ENCODE results near the gene FRMD8. TPM values are rescaled to one million over a fixed set of nuclear protein-coding genes. Genes with fewer than 3 reads are reported as not detected.
A peak's percentile ranks its signal among the peaks of the same experiment; 100 is the strongest.

FRMD8 gene
- total and polyA plus RNA-seq, 9 of the 15 experiments (the other 6 are each of a cell fraction or from before 2014, with no cell fraction given): 4.5 to 54.5 (median 15.8) TPM

DNA sequence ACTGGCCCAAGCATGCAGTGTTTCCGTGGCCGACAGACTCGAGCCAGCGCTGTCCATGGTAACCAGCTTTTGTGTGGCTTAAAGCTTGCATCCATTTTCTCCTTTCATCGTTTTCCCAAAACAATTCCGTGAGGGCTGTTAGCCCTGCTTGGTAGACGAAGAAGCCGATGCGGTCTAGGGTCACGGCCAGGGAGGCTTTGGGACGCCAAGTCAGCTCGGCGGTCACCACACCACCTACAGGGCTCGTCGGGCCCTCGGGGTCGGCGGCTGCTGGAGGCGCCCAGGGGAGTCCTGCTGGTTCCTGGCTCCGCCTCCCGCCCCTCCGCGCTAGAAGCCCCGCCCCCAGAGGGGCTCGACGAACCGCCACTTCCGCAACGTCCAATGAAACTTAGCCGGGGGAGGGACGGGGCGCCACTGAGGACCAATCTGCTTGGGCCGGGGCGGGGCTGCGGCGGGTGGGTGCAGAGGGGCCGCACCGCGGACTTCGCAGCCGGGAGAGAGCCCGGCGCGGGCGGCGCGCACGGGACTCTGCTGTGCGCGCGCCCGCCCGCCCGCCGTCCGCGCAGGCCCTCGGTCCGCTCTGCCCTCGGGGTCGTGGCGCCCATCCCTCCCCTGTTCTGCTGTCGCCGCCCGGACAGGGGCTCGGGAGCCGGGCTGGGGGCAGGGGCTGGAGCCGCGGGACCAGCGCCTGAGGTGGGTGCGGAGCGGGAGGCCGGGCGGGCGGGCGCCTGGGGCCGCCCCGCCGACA is 32.0 kb upstream of the FRMD8 start, which contains the start of gene TIGD3 (continued):
- TF ChIP-seq ZNF143 (CRISPR knock-in tag; IDR thresholded peaks at IDR 0.05): no peak
- TF ChIP-seq ZNF449 (CRISPR knock-in tag; IDR thresholded peaks at IDR 0.05): no peak
- TF ChIP-seq ZNF77 (CRISPR knock-in tag; IDR thresholded peaks at IDR 0.05): no peak
- no peak for TF ChIP-seq ZBTB26 (CRISPR knock-in tag; IDR thresholded peaks at IDR 0.05)
- no peak for TF ChIP-seq RHOXF2B (CRISPR knock-in tag; conservative IDR thresholded peaks at IDR 0.05)
- TF ChIP-seq ZNF764 (CRISPR knock-in tag; IDR thresholded peaks at IDR 0.05; ENCODE audit: low read depth): no peak
- TF ChIP-seq RBFOX2 (IDR thresholded peaks at IDR 0.05; ENCODE audit: low read depth, low read length): peak; percentile 67
- TF ChIP-seq TAF1 (IDR thresholded peaks at IDR 0.05; ENCODE audit: control insufficient read depth, extremely low read depth, insufficient read depth, low read length, severe bottlenecking): peak; percentile 27
- peak; percentile 42; the same call in 1 of the 2 replicates for TF ChIP-seq POLR2A (conservative IDR thresholded peaks at IDR 0.05)
- TF ChIP-seq, protein P1, sequence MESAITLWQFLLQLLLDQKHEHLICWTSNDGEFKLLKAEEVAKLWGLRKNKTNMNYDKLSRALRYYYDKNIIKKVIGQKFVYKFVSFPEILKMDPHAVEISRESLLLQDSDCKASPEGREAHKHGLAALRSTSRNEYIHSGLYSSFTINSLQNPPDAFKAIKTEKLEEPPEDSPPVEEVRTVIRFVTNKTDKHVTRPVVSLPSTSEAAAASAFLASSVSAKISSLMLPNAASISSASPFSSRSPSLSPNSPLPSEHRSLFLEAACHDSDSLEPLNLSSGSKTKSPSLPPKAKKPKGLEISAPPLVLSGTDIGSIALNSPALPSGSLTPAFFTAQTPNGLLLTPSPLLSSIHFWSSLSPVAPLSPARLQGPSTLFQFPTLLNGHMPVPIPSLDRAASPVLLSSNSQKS (CRISPR knock-in tag; IDR thresholded peaks at IDR 0.05): no peak
- no peak for TF ChIP-seq ETV1 (tag; conservative IDR thresholded peaks at IDR 0.05; ENCODE audit: low read depth)
- TF ChIP-seq SIN3A (IDR thresholded peaks at IDR 0.05; ENCODE audit: borderline replicate concordance in 2 of 2, control insufficient read depth in 1 of 2, low read depth in 2 of 2, low read length in 2 of 2): peak; percentile 27 to 54; a peak in 1 of 4 replicates
- peak; percentile 42; the same call in 1 of the 2 replicates for TF ChIP-seq CTBP1 (IDR thresholded peaks at IDR 0.05; ENCODE audit: borderline replicate concordance)
- TF ChIP-seq CREB3 (tag; conservative IDR thresholded peaks at IDR 0.05; ENCODE audit: low read depth): no peak
- TF ChIP-seq AFF4 (CRISPR knock-in tag; IDR thresholded peaks at IDR 0.05): no peak
- TF ChIP-seq PREB (CRISPR knock-in tag; IDR thresholded peaks at IDR 0.05): no peak
- no peak for TF ChIP-seq TRIM28 (IDR thresholded peaks at IDR 0.05)
- no peak for TF ChIP-seq RFX7 (CRISPR knock-in tag; IDR thresholded peaks at IDR 0.05)

Measured in K562 (cell line).